NT2/D1 (cell line): ENCODE results near the gene RAB3IL1.

Experiments
- DNase-seq: peaks from one replicate; pipeline ENCODE4 v3.0.0-alpha.2; 2011; ENCODE audit warnings: low read depth, low spot score
- H3K27me3 ChIP-seq: 2 replicates; pipeline ENCODE4 v1.6.0; 2011; ENCODE audit warnings: mild to moderate bottlenecking; ENCODE audit not compliant: insufficient read length, insufficient read depth
- H3K36me3 ChIP-seq: 2 replicates; pipeline ENCODE4 v1.6.1; 2011; ENCODE audit warnings: mild to moderate bottlenecking, low read length, mixed read lengths; ENCODE audit not compliant: insufficient read depth, insufficient read length
- H3K4me1 ChIP-seq: 2 replicates; pipeline ENCODE4 v1.5.1; 2011; ENCODE audit not compliant: insufficient read depth, insufficient read length
- H3K4me3 ChIP-seq: 2 replicates; pipeline ENCODE4 v1.5.1; 2011; ENCODE audit warnings: low read depth; ENCODE audit not compliant: insufficient read length
- H3K9ac ChIP-seq: 2 replicates; pipeline ENCODE4 v1.6.0; 2011; ENCODE audit warnings: low read depth; ENCODE audit not compliant: insufficient read length
- H3K9me3 ChIP-seq: 2 replicates; pipeline ENCODE4 v1.5.1; 2011; ENCODE audit warnings: mild to moderate bottlenecking, low read length; ENCODE audit not compliant: insufficient read depth
- SUZ12 ChIP-seq: IDR thresholded peaks from 2 replicates; pipeline ENCODE4 v1.6.1; 2011; ENCODE audit not compliant: insufficient read length, insufficient read depth; ENCODE audit errors: extremely low read depth
- YY1 ChIP-seq: IDR thresholded peaks from 2 replicates; pipeline ENCODE4 v1.6.1; 2011; ENCODE audit not compliant: insufficient read length, insufficient read depth
- ZNF274 ChIP-seq: IDR thresholded peaks from 2 replicates; pipeline ENCODE4 v1.6.1; 2011; ENCODE audit warnings: mild to moderate bottlenecking, low read depth, low read length

Gene RAB3IL1

GRCh38 chr11:61854966-61855714, 62.2 kb downstream of the RAB3IL1 start:
- no peak overlapping the region for H3K4me3 ChIP-seq
- H3K9ac ChIP-seq, result no peak overlapping the region
- H3K36me3 ChIP-seq, result peaks cover 82% of the 10 kb centered on the region
- no peaks in the 10 kb centered on the region for H3K27me3 ChIP-seq
- DNase-seq, result no peak
- no peaks in the 10 kb centered on the region for H3K9me3 ChIP-seq
- TF ChIP-seq SUZ12 (no peak), ZNF274 (no peak), YY1 (no peak)
- peaks cover 16% of the 10 kb centered on the region for H3K4me1 ChIP-seq

DNA sequence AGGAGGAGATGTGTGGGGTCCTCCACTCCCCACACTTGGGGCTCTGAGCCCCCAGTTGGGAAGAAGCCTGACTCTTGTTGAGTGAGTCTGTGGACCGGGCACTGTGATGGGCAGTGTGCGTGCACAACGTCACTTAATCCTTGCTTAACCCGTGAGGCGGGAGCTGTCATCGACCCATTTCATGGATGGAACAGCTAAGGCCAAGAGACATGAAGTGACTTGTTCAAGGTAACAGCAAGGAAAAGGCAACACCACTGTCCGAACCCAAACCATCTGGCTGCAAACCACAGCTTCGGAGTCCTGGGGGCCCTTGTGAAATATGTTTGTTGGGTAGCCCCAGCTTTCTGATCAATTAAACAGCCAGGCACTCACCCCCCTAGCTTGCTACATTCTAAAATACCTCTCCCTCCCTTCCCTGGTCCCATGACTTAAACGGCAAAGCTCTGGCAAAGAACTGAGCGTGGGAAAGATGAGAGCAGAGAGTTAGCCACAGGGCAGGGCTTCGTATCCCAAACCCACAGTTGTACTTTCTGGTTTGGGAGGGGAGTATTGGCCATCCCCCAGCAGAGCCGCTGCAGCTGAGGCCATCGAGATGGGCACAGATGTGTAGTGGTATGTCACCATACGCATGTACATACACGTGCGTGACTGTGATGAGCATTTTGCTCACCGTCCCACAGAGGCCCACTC, 63.0 kb downstream of the RAB3IL1 start:
- no peak overlapping the region for H3K9ac ChIP-seq
- no peak overlapping the region for H3K4me3 ChIP-seq
- no peaks in the 10 kb centered on the region for H3K27me3 ChIP-seq
- DNase-seq, result no peak
- no peak for TF ChIP-seq YY1
- no peak for TF ChIP-seq SUZ12
- no peak for TF ChIP-seq ZNF274
- peaks cover 83% of the 10 kb centered on the region for H3K36me3 ChIP-seq
- H3K9me3 ChIP-seq, result no peaks in the 10 kb centered on the region
- peaks cover 14% of the 10 kb centered on the region for H3K4me1 ChIP-seq

- TF ChIP-seq YY1, result no peak
- TF ChIP-seq SUZ12, result no peak
- no peak for TF ChIP-seq ZNF274
- H3K9me3 ChIP-seq, result no peaks in the 10 kb centered on the region
- H3K4me1 ChIP-seq, result peaks cover 14% of the 10 kb centered on the region
- no peaks in the 10 kb centered on the region for H3K27me3 ChIP-seq
- no peak for DNase-seq
- no peak overlapping the region for H3K9ac ChIP-seq
- H3K36me3 ChIP-seq, result peaks cover 83% of the 10 kb centered on the region
- H3K4me3 ChIP-seq, result no peak overlapping the region
These were observed 63.6 kb downstream of the RAB3IL1 start for GRCh38 chr11:61853698-61854169.

GRCh38 chr11:61851900-61852295, 65.5 kb downstream of the RAB3IL1 start:
- H3K36me3 ChIP-seq, result peaks cover 88% of the 10 kb centered on the region
- TF ChIP-seq SUZ12, result no peak
- TF ChIP-seq YY1, result no peak
- no peak for TF ChIP-seq ZNF274
- DNase-seq, result no peak
- H3K9me3 ChIP-seq, result no peaks in the 10 kb centered on the region
- no peak overlapping the region for H3K9ac ChIP-seq
- H3K4me1 ChIP-seq, result peaks cover 14% of the 10 kb centered on the region
- H3K27me3 ChIP-seq, result no peaks in the 10 kb centered on the region
- no peak overlapping the region for H3K4me3 ChIP-seq

- Histone ChIP-seq H3K9ac (no peak overlapping the region), H3K27me3 (no peaks in the 10 kb centered on the region), H3K4me1 (peaks cover 14% of the 10 kb centered on the region), H3K36me3 (peaks cover 87% of the 10 kb centered on the region), H3K4me3 (no peak overlapping the region), H3K9me3 (no peaks in the 10 kb centered on the region)
- no peak for DNase-seq
- TF ChIP-seq YY1 (no peak), ZNF274 (no peak), SUZ12 (no peak)
These were observed 66.1 kb downstream of the RAB3IL1 start for GRCh38 chr11:61851113-61851899.

DNA sequence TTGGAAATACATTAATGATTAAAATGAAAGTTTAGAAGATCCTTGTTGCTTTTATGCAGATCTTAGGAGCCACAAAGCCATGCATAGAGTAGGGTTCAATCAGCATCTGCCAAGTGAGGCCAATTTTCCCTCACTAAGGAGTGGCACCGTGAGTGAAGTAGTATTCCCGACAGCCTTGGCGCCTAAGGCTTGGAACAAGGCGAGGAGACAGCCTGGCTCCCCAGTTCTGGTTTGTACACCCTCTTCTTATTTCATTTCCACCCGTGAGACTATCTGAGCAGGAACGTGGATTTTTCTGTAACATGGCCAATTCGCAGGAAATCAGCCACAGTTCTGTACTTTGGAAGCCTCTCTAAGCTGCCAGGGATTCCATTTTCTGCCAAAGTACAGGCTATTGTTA, 66.7 kb downstream of the RAB3IL1 start:
- no peaks in the 10 kb centered on the region for H3K9me3 ChIP-seq
- H3K4me1 ChIP-seq, result peaks cover 10% of the 10 kb centered on the region
- no peaks in the 10 kb centered on the region for H3K27me3 ChIP-seq
- no peak overlapping the region for H3K4me3 ChIP-seq
- TF ChIP-seq SUZ12 (no peak), ZNF274 (no peak), YY1 (no peak)
- DNase-seq, result no peak
- H3K36me3 ChIP-seq, result peaks cover 81% of the 10 kb centered on the region
- H3K9ac ChIP-seq, result no peak overlapping the region
